C1 segment of cervical spinal cord (tissue), 14 donors: Measurements from ENCODE around the gene ARHGAP25.

Experiments
- DNase-seq, 14 donors: peaks; one replicate each; lab custom pipeline; 2025; lab: John Stamatoyannopoulos, UW

The ARHGAP25 gene

GRCh38 chr2:68734688-68735525 is at the start of gene ARHGAP25:
Gene ARHGAP25, plus strand, starts transcription at chr2:68734811. Its CDS starts 389 bp downstream, at chr2:68735200.
- peak in 4 of 14 donors; percentile 20 to 33 (median 26) for DNase-seq

- DNase-seq: no peak
Measured at GRCh38 chr2:68686178-68686577, 48.4 kb upstream of the ARHGAP25 start.

GRCh38 chr2:68687018-68687417 is 47.6 kb upstream of the ARHGAP25 start:
- DNase-seq: no peak

- DNase-seq: peak in 1 of 14 donors; percentile 1
Measured at GRCh38 chr2:68689553-68690537, 44.8 kb upstream of the ARHGAP25 start.

GRCh38 chr2:68690851-68691250 is 43.8 kb upstream of the ARHGAP25 start:
- no peak for DNase-seq

GRCh38 chr2:68692511-68692910 is 42.1 kb upstream of the ARHGAP25 start:
- no peak for DNase-seq

GRCh38 chr2:68693951-68694350 is 40.7 kb upstream of the ARHGAP25 start:
- no peak for DNase-seq

GRCh38 chr2:68695971-68696370 is 38.6 kb upstream of the ARHGAP25 start:
- no peak for DNase-seq

GRCh38 chr2:68696554-68696953 is 38.1 kb upstream of the ARHGAP25 start:
- no peak for DNase-seq

GRCh38 chr2:68698567-68699377 is 35.8 kb upstream of the ARHGAP25 start:
- DNase-seq: no peak

- no peak for DNase-seq
Measured at GRCh38 chr2:68700560-68700959, 34.1 kb upstream of the ARHGAP25 start.

- no peak for DNase-seq
Measured at GRCh38 chr2:68706637-68707036, 28.0 kb upstream of the ARHGAP25 start.

- no peak for DNase-seq
Measured at GRCh38 chr2:68708629-68709028, 26.0 kb upstream of the ARHGAP25 start.

- peak in 3 of 14 donors; percentile 8 to 11 (median 11) for DNase-seq
Measured at GRCh38 chr2:68709421-68709911, 25.1 kb upstream of the ARHGAP25 start.

GRCh38 chr2:68710336-68710735 is 24.3 kb upstream of the ARHGAP25 start:
- DNase-seq: no peak

GRCh38 chr2:68710756-68711155 is 23.9 kb upstream of the ARHGAP25 start:
- no peak for DNase-seq

GRCh38 chr2:68714866-68715265 is 19.7 kb upstream of the ARHGAP25 start:
- DNase-seq: peak in 7 of 14 donors; percentile 21 to 46 (median 33)

GRCh38 chr2:68715353-68716041 is 19.1 kb upstream of the ARHGAP25 start:
- peak in 1 of 14 donors; percentile 8 for DNase-seq

- no peak for DNase-seq
Measured at GRCh38 chr2:68716604-68717304, 17.9 kb upstream of the ARHGAP25 start.

GRCh38 chr2:68717305-68717661 is 17.3 kb upstream of the ARHGAP25 start:
- DNase-seq: no peak
